HT-29 (cell line): ENCODE data around the gene TXK. TPM values are rescaled to one million over a fixed set of nuclear protein-coding genes. Genes with fewer than 3 reads are reported as not detected.
A peak's percentile ranks its signal among the peaks of the same experiment; 100 is the strongest.
"Not testable (repeated sequence)": the region's sequence is repeated elsewhere in the genome, so short reads cannot be mapped to it uniquely, and the experiment has no call there.

ENCODE experiments used
- DNase-seq: peaks from one replicate; pipeline ENCODE4 v3.0.0-alpha.2; 2015; ENCODE audit warnings: low spot score
- total RNA-seq: library from RNA; depleted of rRNA; stranded (reverse); fragments of >200 nt; shearing (Covaris generic); gene quantifications from 2 replicates; pipeline ENCODE4 v1.2.3, GENCODE V29; 2014; rRNA removed

TXK gene
- 0.89 and 1.7 TPM in 2 replicates for total RNA-seq

DNA sequence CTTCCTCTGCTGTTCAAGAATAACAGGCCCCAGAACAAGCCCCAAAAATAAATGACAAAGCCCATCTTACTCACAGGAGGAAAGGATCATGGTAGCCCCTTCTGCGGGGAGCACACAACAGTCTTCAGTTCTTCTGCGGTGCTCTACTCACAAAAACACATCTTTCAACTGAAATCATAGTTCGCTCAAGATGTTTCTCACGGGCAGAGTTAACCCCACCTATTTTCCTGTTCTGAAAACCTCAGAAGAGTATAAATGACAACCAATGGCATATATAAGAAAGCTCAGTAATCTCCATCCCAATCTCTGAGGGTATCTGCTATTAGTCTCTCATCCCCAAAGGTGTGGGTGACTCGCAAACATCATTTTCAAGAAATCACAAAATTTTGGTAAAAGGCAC, at the start of gene TXK:
Gene TXK (minus strand): TSS at position 170 of the 400 bp plus-strand sequence. CDS start 80 bp downstream, at position 90.
- no peak for DNase-seq

DNA sequence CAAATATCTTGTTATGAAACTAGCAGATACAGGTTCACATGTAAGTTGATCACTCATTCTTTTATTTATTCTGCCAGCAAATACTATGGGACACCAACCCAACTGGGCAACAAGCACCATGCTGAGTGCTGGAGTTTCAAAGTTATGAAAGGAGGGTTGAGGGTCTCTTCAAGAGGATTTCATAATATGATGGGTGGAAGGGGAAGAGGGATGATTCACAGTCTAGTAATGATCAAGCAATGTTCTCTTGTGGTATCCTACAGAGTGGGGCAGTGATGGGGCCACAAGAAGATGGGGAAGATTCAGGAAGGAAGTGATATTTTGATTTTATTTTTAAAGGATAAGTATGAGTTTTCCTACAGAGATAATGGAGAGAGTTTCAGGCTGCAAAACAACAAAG, 46.2 kb upstream of the TXK start:
- DNase-seq: no peak

DNA sequence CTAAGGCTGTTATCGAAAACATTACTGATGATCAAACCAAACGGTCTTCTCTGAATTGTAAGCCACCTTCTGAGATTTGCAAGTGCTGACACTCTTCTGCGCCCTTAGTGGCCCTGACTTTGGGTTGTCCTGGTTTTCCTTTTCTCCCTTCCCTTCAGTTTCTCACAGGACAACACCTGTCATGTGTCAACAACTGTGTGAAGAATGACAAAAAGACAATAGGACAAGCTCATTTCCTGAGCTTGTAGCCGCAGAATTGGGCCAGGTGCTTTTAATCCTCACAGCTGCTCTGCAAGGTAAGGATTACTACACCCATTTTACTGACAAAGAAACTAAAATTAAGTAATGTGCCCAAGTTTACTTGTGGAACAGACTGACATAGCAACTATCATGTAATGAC, 44.9 kb upstream of the TXK start:
- DNase-seq: no peak

DNA sequence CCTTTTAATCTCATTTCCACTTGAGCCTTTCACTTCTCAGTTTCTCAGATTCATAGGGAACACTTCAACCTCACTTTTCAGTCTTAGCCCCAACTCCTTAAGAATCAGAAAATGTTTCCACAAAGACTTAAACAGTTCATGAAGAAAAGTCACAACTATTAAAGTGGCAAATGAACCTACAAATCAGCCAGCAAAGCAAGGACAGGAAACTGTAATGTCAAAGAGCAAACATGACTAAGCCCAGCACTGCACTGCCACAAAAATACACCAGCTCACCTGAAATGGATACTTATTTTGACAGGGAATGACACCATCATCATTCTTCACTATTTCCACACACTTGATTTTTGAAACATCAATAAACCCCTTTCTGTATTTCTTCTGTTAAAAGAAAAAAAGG, 41.8 kb upstream of the TXK start:
- no peak for DNase-seq

DNA sequence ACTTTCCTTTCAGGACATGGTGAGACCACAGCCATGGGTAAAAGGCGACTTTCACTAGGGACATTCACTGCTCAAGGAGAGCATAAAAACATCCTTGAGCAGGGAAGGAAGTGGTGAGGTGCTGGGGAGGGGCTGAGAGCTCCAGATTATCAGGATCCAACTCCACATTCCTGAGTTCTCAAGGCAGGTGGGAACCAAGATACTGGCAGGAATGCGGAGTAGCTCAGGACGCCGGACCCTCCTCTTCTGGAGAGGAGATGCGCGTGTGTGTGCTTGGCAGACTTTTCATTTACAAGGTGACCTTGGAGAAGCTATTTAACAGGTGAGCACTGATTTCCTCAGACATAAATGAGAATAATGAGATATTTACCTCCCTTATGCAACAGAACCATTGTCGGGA, 41.3 kb upstream of the TXK start:
- DNase-seq: no peak

DNA sequence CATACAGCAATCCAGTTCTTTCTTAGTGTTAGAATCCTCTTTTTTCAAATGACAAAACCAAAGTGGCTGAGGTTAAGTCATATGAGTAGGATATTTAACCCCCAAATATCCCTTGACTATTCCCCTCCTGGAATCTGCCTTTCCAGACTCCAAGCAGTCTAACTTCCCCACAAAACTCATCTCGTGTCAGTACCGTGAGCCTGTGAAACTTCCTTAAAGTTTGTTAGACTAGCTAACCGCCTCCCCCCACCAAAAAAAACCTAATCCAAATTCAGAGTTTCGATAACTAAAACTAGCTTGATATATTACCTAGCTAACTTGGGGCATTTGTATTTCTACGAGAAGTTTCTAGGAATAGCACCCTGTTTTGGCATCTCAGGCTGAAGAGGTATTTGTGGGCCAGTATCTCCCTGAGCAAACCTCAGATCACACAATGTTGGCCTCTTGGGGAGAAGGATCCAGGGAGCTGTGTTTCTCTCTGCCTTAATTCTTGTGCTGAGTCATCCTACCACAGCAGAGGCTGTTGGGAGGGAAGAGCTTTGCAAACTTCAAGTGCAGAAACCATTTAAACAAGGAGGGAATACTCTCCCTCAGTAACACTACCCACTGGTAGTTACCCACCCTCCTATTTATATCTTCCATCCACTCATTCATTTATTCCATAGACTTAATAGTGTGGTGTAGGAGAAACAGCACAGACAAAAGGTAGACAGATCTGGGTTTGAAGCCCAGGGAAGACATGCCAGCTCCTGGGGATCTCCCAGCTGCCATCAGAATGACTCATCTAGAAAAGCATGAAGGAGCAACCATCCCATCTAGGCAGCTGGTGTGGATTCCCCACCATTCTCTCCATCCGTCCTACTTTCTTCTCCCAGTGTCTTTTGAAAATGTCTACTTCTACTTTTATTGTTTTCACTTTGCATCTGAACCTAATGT, 39.3 kb upstream of the TXK start:
- DNase-seq: peak; percentile 29

DNA sequence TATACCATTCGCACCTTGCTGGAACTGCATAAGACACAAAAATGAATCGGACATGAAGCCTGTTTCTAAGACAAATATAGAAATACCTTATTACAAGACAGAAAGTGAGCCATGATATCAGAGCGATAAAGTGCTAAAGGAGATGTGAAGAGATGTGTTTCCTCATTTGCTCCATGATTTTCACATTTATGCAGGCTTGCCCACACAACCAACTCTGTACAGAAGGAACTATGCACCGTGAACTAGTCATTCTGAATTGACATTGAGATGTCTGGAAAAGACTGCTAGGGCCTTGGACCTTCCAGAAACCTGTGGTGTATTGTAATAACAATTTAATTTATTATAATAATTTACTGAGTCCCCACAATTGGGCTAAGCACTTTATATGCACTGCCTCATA, 38.6 kb upstream of the TXK start:
- no peak for DNase-seq

DNA sequence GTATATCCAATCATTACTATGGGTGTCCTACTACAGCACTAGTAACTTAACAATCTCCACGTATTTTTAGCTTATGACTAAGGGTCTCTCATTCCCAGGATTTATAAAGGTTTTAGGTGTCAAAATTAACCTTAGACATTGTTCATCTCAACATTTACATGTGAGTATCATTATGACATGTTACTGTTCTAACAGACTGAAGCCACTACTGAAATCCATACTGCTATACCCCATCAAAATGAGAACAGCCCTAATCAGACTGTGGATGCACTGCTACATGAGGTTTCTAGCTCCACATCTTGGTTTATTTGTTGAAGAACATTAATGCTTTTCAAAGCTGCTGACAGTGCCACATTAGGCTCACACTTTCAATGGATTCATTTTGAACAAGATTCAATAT, 35.6 kb upstream of the TXK start:
- DNase-seq: no peak

DNA sequence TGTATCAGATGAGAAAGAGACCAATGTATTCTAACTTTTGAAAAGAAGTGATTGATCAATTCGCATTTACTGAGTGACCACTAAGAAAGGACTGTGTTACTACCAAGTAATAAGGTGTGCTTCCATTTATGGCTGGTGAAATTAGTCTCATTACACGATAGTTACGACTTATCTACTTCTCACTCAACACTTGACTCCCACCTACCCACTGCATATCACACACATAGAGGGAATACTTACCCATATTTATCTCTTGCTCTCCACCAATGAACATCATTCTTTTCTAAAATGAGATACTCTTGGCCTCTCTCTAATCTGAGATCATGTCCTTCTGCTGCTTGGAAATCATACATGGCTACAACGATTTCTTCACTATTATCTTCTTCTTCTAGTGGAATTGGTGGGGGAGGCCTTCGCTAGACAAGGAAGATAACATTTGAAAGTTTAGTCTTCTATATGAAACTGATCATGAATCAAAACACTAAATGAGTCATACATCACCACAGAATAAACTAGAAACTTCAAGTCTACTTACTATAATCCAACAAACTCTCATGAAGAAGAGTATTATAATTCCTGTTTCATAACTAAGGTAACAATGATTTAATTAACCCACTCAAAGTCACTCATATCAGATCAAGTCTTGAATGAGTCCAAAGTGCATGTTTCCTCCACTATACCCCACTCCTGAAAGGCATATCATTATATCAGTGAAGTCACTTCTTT, 33.7 kb upstream of the TXK start:
- DNase-seq: no peak

DNA sequence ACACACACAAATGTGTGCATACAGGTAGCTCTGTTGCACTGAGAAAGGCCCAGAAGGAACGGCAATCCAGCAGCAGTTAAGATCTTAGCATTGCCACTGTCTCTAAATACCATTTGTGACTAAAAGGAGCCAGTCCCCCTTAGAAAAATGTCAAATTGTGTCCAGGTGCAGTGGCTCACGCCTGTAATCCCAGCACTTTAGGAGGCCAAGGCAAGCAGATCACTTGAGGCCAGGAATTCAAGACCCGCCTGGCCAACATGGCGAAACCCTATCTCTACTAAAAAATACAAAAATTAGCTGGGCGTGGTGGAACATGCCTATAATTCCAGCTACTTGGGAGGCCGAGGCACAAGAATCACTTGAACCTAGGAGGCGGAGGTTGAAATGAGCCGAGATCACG, 30.5 kb upstream of the TXK start:
- DNase-seq: not testable (repeated sequence)

DNA sequence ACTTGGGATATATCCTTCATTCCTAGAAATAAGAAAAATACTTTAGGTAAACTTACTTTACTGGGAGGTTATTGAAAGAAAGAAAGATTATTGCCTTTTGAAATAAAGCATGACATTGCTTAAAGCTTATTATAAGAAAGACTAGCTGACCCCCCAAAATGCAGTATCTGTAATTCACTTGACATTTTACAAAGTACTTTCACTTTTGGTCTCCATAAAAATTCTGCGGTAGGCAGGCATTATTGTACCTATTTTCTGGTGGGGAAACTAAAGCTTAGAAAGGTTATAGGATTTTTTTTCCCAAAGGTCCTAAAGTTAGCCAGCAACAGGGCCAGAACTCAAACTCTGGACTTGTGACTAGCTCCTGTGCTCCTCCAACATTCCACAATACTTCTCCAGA, 29.7 kb upstream of the TXK start:
- no peak for DNase-seq

DNA sequence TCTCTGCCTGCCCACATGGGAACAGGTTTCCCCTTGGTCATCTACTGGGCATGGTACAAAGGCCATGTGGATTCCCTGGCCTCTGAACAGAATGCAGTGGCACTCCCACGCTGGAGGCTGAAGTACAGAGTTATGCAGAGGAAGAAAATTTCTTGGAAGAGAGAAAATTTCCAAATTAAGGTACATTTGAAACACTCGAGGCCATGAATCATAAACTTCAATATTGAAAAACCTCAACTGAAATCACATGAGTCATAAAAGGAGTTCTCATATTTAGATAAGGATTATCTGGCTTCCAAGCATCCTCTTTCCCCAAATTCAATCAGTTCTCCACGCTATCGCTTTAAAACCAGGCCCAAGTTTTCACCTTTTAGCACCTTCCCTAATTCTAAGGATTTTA, 28.1 kb upstream of the TXK start:
- DNase-seq: no peak

DNA sequence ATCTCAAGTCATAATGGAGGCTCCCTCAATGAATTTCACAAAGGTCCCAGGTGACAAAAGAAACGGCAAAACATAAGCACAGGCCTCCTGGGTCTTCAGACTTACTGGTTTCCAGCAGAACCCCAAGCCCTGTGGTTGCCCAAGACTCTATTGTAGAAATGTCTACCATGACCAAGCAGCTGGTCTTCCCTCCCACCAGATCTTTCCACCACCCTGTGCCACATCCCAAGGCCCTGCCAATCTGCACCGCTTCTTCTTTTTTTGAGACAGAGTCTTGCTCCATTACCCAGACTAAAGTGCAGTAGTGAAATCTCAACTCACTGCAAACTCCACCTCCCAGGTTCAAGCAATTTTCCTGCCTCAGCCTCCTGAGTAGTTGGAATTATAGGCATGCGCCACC, 23.2 kb upstream of the TXK start:
- DNase-seq: no peak

DNA sequence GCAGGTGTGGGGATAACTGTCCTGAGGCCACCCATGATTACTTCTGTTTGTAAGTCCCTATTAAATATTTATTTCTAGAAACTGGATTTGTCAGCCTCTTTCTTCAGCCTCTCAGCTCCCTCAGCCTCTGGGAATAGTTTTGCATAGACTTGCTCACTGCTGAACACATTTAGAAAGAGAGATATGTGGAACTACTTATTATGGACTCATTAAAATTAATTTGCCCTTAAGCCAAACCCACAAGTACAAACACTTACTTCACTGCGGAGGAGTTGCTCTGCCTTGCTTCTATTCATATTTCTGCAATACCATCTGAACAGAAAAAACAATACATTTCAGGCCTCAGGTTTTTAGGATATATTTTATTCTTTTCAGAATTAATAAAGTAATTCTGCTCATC, 22.4 kb upstream of the TXK start:
- DNase-seq: no peak

DNA sequence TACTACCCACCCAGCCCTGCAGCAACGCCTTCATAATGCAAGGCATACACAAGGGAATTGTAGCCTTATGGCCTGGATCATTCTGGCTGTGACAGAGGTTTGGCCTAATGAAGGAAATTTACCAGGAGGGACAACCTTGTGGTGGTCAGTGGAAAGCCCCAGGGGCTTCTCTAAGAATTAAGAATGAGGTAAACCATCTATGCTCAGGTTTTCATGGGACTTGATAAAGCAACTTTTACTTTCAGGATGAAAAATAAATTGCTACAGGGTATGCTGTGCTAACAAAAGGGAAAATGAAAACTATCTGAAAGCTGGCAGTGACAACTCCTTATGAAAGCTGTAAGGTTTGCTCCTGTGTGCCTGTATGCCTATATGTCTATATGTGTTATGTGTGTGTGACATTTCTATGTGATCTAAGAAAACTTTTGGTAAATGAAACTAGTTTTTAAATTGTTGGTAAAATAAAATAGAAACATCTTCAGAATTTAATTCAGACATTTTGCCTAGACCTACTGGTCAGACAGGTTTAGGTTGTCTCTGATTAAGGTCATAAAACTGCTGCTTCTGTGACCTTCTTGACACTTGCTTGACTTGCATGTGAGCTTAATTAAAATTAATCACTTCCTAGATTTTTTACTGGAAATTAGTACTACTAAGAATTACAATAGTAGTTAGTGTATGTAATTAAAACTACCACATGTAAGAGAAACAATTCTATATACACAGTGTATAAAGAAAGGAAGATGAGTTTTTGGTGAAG, 19.9 kb upstream of the TXK start:
- DNase-seq: no peak

DNA sequence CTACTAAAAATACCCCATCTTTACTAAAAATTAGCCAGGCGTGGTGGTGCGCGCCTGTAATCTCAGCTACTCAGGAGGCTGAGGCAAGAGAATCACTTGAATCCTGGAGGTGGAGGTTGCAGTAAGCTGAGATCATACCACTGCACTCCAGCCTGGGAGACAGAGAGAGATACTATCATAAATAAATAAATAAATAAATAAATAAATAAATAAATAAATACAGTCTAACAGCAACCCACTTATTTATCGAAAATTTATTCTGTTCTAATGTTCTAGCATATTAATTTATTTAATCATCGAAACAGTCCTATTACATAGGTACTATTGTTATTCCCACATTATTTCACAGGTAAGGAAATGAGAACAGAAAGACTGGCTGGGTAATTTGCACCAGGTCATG, 18.2 kb upstream of the TXK start:
- DNase-seq: no peak

DNA sequence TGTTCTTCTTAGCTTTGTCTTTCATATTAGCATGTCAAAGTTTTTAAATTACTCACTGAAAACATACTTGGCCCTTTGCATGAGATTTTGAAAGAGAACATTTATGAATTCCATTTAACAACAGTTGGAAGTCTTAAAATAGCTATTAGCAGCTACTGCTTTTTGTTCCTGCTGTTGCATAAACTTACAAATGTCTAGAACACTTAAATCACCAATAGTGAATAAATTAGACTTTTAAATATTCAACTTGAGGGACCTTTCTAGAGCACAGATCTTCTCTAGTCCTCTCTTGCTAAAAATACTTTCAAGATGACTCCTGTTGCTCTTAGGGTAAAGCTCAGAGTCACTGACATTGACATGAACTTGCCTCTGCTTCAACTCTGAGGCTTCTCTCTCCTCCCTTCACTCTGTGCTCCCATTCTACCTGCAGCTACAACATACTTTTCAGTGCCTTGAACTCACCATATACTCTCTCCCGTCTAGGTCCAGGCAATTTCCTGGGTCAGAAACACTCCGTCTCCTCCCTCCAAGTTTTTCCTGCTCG, 15.8 kb upstream of the TXK start:
- DNase-seq: no peak

DNA sequence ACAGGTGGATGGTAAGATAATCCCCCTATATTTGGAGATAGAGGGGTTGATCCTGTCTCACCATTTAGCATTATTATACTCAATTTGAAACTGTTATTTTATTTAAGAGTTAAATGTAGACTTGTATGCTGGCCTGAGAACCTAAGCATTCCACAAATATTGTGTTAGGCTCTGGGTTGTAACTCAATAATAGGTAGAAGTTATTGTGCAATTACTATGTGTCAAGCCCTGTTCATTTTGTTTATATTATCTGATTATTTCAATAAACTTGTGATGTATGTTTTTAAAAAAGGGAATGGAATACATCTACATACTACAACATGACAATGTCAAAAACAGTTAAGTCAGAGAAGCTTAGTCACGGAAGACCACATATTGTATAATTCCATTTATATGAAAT, 13.6 kb upstream of the TXK start:
- no peak for DNase-seq

DNA sequence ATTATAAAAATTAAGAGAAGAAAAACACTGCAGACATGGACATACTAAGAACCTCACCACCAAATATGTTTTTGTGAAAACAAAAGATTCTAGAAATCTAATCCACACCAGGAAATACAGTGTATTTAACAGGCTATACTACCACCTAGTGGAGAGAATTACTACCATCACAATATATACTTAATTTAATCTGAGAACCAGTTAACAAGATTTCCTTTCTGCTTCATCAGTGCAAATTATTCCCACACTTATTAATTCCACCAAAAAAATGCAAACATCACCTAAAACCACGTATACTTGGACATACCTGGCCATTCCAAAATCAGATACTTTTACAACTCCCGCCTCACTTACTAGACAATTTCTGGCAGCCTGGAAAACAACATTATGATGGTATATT, 7.0 kb upstream of the TXK start:
- peak; percentile 61 for DNase-seq

DNA sequence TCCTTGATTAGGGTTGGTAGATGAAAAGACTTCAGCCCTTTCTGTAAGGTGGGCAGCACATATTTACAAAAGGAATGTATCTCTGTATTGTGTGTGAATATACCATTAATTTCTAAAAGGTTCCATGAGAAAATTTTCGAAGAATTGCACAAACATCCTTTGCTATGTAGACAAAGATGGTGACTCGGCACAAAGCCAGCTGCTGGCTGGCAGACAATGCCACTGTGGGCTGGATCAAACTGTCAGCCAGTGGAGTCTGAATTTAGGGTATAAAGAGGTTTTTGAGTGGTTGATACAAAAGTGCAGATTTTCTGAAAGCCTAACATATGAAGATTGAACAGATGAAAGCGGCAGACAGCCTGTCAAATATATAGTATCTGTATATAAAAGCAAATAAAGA, 5.6 kb upstream of the TXK start:
- DNase-seq: no peak

DNA sequence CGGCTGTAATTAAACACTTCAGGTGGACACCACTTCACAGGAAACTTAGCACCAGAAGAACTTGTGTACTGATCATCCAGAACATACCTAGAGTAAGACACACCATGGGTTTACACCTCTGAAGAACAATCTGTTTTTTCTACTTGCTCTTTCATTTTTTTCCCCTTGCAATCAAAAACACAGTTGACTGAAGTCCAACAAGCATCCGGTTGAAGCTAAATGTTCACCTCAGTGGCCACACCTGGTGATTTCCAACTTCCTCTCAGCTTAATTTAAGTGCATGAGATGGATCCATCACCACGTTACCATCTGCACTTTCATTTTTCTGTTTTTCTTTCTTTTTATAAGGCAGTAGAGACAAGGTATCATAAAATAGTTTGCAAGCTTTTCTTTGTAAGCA, 4.9 kb upstream of the TXK start:
- no peak for DNase-seq

DNA sequence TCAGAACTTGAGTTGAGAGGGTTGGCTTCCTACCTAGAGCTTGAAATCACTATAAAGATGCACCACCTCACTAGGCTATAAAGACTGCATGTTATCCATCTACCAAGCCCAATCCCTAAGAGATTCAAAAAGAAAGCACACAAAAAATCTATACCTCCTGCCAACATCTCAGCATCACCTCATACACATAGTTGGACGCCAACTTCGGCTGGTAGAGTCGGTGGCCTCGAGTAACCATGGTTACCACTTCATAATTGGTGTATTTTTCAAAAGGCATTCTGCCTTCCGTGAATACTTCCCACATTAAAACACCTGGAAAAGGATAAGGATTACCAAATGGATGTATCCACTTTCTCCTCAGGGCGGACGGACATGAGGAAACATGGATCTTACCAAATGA, 4.5 kb upstream of the TXK start:
- DNase-seq: no peak
